Muscle layer of colon (tissue), 2 donors: ENCODE results near the gene TEAD3.

Source experiments
- H3K27ac ChIP-seq: one replicate; pipeline ENCODE4 v1.7.0; 2013; ENCODE audit warnings: low read depth, mild to moderate bottlenecking, low read length, moderate library complexity
- H3K27me3 ChIP-seq, 2 donors: one replicate each; pipeline ENCODE4 v1.7.0; 2013; ENCODE audit warnings: low read length in 2 of 2, mild to moderate bottlenecking in 2 of 2; ENCODE audit not compliant: insufficient read depth in 2 of 2, control insufficient read depth in 1 of 2
- H3K36me3 ChIP-seq: one replicate; pipeline ENCODE4 v1.7.0; 2013; ENCODE audit warnings: mild to moderate bottlenecking, low read length; ENCODE audit not compliant: insufficient read depth
- H3K4me1 ChIP-seq: one replicate; pipeline ENCODE4 v1.7.0; 2013; ENCODE audit warnings: mild to moderate bottlenecking, low read length; ENCODE audit not compliant: insufficient read depth
- H3K4me3 ChIP-seq, 2 donors: one replicate each; pipeline ENCODE4 v1.7.0; 2013; ENCODE audit warnings: low read length in 2 of 2, low read depth in 1 of 2, mild to moderate bottlenecking in 1 of 2, moderate library complexity in 1 of 2
- H3K9ac ChIP-seq: one replicate; pipeline ENCODE4 v1.7.0; 2013; ENCODE audit warnings: low read length
- H3K9me3 ChIP-seq: one replicate; pipeline ENCODE4 v1.7.0; 2013; ENCODE audit warnings: mild to moderate bottlenecking, low read length
- donor health status: abdominal sarcoma.
- donor health status: Adenocarcinoma of cecum.

TEAD3 gene

DNA sequence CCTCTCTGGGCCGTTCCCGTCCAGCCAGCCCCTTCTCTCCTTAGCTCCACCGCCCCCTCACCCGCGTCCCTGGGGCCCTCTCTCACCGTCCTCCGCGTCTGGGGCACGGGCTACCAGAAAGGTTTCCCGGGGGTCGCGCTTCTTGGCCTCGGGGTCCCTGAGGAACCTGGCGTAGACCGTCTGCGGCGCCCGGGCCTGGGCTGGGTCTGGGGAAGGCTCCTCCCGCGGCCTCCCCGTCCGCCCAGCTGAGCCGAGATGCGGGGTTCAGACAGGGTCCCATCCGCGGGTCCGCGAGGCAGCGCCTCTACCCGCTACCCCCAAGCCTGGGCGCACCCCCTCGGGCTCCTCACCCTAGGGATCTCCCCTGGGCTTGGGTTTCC lies 14.7 kb upstream of the TEAD3 start:
- Histone ChIP-seq H3K36me3 (no peaks in the 10 kb centered on the region), H3K27ac (no peak overlapping the region), H3K27me3 (peaks cover 26 to 44% of the 10 kb centered on the region in 2 donors), H3K9ac (no peak overlapping the region), H3K4me1 (peaks cover 8% of the 10 kb centered on the region), H3K9me3 (no peaks in the 10 kb centered on the region), H3K4me3 (peak overlapping the region; percentile 20 to 46)

GRCh38 chr6:35510916-35511561 lies 14.2 kb upstream of the TEAD3 start:
- Histone ChIP-seq H3K9ac (no peak overlapping the region), H3K27me3 (peaks cover 29 to 49% of the 10 kb centered on the region in 2 donors), H3K4me1 (peaks cover 8% of the 10 kb centered on the region), H3K9me3 (no peaks in the 10 kb centered on the region), H3K27ac (no peak overlapping the region), H3K4me3 (peak overlapping the region in 1 of 2 donors; percentile 20), H3K36me3 (no peaks in the 10 kb centered on the region)

GRCh38 chr6:35508542-35508941 lies 11.7 kb upstream of the TEAD3 start:
- Histone ChIP-seq H3K36me3 (no peaks in the 10 kb centered on the region), H3K9ac (no peak overlapping the region), H3K9me3 (no peaks in the 10 kb centered on the region), H3K27me3 (peaks cover 29 to 60% of the 10 kb centered on the region in 2 donors), H3K27ac (no peak overlapping the region), H3K4me1 (peaks cover 8% of the 10 kb centered on the region), H3K4me3 (no peak overlapping the region)

DNA sequence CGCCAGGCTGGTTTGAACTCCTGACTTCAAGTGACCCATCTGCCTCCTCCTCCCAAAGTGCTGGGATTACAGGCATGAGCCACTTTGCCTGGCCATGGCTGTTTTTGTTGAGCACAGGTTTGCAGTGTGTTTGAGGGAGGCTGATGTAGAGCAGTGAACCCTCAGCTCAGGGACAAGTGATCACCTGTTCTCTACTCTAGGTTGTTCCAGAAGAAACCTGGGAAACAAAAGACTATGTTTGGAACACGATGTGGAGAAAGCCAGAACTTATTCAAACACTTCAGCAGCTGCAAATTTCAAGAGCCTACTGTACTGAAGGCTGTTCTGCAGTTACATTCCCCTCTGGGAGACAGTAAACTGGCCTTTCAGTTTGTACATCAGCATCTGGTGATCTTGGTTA lies 11.1 kb upstream of the TEAD3 start:
- no peaks in the 10 kb centered on the region for H3K36me3 ChIP-seq
- H3K27me3 ChIP-seq, result peaks cover 29 to 60% of the 10 kb centered on the region in 2 donors
- no peak overlapping the region for H3K4me3 ChIP-seq
- H3K4me1 ChIP-seq, result peaks cover 8% of the 10 kb centered on the region
- no peak overlapping the region for H3K9ac ChIP-seq
- no peaks in the 10 kb centered on the region for H3K9me3 ChIP-seq
- no peak overlapping the region for H3K27ac ChIP-seq

GRCh38 chr6:35507221-35507620 lies 10.3 kb upstream of the TEAD3 start:
- no peak overlapping the region for H3K4me3 ChIP-seq
- H3K36me3 ChIP-seq, result no peaks in the 10 kb centered on the region
- H3K9me3 ChIP-seq, result no peaks in the 10 kb centered on the region
- H3K27ac ChIP-seq, result no peak overlapping the region
- H3K9ac ChIP-seq, result no peak overlapping the region
- H3K4me1 ChIP-seq, result peaks cover 8% of the 10 kb centered on the region
- H3K27me3 ChIP-seq, result peaks cover 29 to 53% of the 10 kb centered on the region in 2 donors

GRCh38 chr6:35506536-35506935 lies 9.7 kb upstream of the TEAD3 start:
- Histone ChIP-seq H3K4me1 (peaks cover 6% of the 10 kb centered on the region), H3K9me3 (no peaks in the 10 kb centered on the region), H3K27me3 (peaks cover 29 to 46% of the 10 kb centered on the region in 2 donors), H3K4me3 (no peak overlapping the region), H3K9ac (no peak overlapping the region), H3K27ac (no peak overlapping the region), H3K36me3 (no peaks in the 10 kb centered on the region)

DNA sequence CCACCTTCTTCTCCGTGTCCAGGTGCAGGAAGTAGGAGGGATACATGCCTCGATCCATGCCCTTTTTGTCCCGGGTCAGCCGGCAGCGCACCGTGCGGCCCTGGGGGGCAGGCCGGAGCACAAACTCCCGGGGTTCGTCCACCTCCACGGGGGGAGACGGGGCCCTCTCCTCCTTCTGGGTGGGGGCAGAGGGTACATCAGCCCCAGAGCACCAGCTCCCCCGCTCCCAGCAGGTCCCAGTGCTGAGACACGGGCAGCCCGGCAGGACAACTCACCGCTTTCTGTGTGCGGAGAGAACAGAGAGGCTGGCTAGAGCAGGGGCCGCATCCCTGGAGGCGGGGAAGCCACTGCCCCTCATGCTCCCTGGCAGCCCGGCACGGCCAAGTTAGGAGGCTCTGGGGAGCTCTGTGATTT lies 9.1 kb upstream of the TEAD3 start:
- no peak overlapping the region for H3K9ac ChIP-seq
- no peaks in the 10 kb centered on the region for H3K36me3 ChIP-seq
- no peak overlapping the region for H3K27ac ChIP-seq
- no peak overlapping the region for H3K4me3 ChIP-seq
- no peaks in the 10 kb centered on the region for H3K9me3 ChIP-seq
- peaks cover 29 to 41% of the 10 kb centered on the region in 2 donors for H3K27me3 ChIP-seq
- H3K4me1 ChIP-seq, result peaks cover 1% of the 10 kb centered on the region

DNA sequence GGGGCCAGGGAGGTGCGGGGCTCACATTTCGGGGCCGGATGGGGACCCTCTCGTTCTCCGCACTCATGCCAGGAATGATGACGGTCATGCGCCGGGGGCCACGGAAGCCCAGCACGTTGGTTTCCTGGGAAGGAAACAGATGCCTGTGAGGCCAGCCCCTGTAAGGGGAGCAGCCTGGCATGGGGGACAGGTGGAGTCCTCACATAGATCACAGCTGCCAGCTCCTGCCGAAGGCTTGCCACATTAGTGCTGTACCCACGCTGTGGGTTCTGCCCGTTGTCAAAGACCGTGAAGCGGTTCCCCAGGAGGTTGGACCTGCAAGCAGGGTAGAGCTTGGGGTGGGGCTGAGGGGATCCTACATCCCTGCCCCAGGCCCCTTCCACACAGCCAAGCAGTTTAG lies 6.7 kb upstream of the TEAD3 start:
- Histone ChIP-seq H3K4me1 (peaks cover 4% of the 10 kb centered on the region), H3K4me3 (no peak overlapping the region), H3K9me3 (no peaks in the 10 kb centered on the region), H3K27me3 (peaks cover 8 to 21% of the 10 kb centered on the region in 2 donors), H3K27ac (no peak overlapping the region), H3K9ac (no peak overlapping the region), H3K36me3 (no peaks in the 10 kb centered on the region)

DNA sequence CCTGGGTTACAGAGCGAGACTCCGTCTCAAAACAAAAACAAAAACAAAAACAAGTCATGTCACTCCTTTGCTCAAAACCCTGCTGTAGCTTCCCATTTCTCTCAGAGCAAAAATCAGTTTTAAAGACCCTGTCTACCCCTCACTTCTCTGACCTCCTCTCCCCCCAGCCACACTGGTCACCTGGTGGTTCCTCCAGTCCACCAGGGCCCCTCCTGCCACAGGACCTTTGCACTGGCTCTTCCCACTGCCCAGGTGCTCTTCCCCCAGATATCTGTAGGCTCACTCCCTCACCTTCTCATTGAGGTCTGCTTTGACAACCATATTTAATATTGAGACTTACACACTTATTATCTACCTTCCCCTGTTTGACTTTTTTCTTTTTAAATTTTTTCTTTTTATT lies 4.9 kb upstream of the TEAD3 start:
- Histone ChIP-seq H3K27ac (no peak overlapping the region), H3K9ac (no peak overlapping the region), H3K27me3 (peaks cover 5 to 28% of the 10 kb centered on the region in 2 donors), H3K4me3 (no peak overlapping the region), H3K36me3 (no peaks in the 10 kb centered on the region), H3K4me1 (peaks cover 11% of the 10 kb centered on the region), H3K9me3 (no peaks in the 10 kb centered on the region)

- Histone ChIP-seq H3K36me3 (no peaks in the 10 kb centered on the region), H3K9me3 (no peaks in the 10 kb centered on the region), H3K4me3 (no peak overlapping the region), H3K9ac (no peak overlapping the region), H3K27ac (no peak overlapping the region), H3K4me1 (peaks cover 11% of the 10 kb centered on the region), H3K27me3 (peaks cover 0 to 18% of the 10 kb centered on the region in 2 donors)
Observed at GRCh38 chr6:35500782-35501181, 3.9 kb upstream of the TEAD3 start.

GRCh38 chr6:35499372-35499771 lies 2.5 kb upstream of the TEAD3 start:
- H3K9me3 ChIP-seq, result no peaks in the 10 kb centered on the region
- H3K9ac ChIP-seq, result no peak overlapping the region
- H3K27ac ChIP-seq, result no peak overlapping the region
- no peaks in the 10 kb centered on the region for H3K36me3 ChIP-seq
- H3K4me3 ChIP-seq, result no peak overlapping the region
- H3K27me3 ChIP-seq, result peaks cover 0 to 16% of the 10 kb centered on the region in 2 donors
- peaks cover 24% of the 10 kb centered on the region for H3K4me1 ChIP-seq

DNA sequence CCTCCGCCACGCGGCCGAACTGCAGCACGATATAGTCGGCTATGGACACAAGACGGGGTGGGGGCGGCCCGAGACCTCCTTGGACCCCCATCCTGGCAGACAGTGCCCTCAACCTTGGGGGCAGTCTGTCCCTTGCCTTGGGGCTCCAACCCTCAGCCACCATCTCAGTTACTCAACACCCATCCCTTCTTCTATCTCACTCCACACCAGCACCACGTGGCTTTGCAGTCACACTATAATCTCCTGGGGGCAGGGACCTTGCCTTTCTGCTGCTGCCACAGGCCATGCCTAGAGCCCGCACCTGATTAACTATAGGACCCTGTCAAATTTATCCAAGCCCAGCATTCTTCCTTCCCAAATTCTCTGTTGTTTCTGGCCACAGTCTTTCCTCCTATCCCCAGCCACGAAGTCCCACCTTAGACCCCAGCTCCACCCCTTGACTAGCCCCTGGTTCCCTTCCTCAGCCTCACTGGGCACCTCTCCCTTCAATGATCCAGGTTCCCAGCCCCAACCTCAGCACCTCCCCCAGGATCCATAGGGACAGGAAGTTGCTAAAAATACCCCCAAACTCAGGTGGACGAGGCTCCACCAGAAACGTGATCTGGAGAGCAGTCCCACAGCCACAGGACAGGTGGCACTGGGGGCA lies 1.7 kb upstream of the TEAD3 start:
- Histone ChIP-seq H3K4me1 (peaks cover 32% of the 10 kb centered on the region), H3K27me3 (peaks cover 0 to 10% of the 10 kb centered on the region in 2 donors), H3K27ac (peak overlapping the region; percentile 95), H3K9me3 (no peaks in the 10 kb centered on the region), H3K36me3 (no peaks in the 10 kb centered on the region), H3K4me3 (peak overlapping the region; percentile 57 to 79), H3K9ac (peak overlapping the region; percentile 6)
